Neutrophil (primary cell): ENCODE results near the gene HNF4A.

Experiments used
- H3K27ac ChIP-seq: fragments of 200-600 bp; sonication (generic); 2 replicates; pipeline ENCODE4 v1.5.1; 2016; ENCODE audit warnings: mild to moderate bottlenecking, moderate library complexity
- H3K27me3 ChIP-seq: fragments of 200-600 bp; sonication (generic); 2 replicates; pipeline ENCODE4 v1.6.0; 2016; ENCODE audit warnings: mild to moderate bottlenecking
- H3K36me3 ChIP-seq: fragments of 200-600 bp; sonication (generic); 2 replicates; pipeline ENCODE4 v1.5.1; 2017
- H3K4me1 ChIP-seq, 2 experiments: fragments of 200-600 bp in 1 of 2; sonication (generic) in 1 of 2; 1 replicate in 1 of 2; 2 replicates in 1 of 2; pipeline versions ENCODE4 v1.5.1 to v1.6.1; 2013 to 2016; ENCODE audit warnings: low read depth in 1 of 2, low read length in 1 of 2, mild to moderate bottlenecking in 1 of 2, moderate library complexity in 1 of 2; ENCODE audit not compliant: control insufficient read depth in 1 of 2, insufficient read depth in 1 of 2
- H3K4me3 ChIP-seq, 2 experiments: fragments of 200-600 bp in 1 of 2; sonication (generic) in 1 of 2; 1 replicate in 1 of 2; 2 replicates in 1 of 2; pipeline ENCODE4 v1.5.1; 2013 to 2016; ENCODE audit warnings: low read depth in 1 of 2, low read length in 1 of 2, mild to moderate bottlenecking in 1 of 2, moderate library complexity in 1 of 2
- H3K9me3 ChIP-seq: fragments of 200-600 bp; sonication (generic); 2 replicates; pipeline ENCODE4 v1.5.1; 2016
- TF ChIP-seq, protein P1 (sequence below): fragments of 200-600 bp; sonication (generic); IDR thresholded peaks from 2 replicates; pipeline ENCODE4 v1.5.1; 2016; ENCODE audit warnings: antibody characterized with exemption

Gene HNF4A

DNA sequence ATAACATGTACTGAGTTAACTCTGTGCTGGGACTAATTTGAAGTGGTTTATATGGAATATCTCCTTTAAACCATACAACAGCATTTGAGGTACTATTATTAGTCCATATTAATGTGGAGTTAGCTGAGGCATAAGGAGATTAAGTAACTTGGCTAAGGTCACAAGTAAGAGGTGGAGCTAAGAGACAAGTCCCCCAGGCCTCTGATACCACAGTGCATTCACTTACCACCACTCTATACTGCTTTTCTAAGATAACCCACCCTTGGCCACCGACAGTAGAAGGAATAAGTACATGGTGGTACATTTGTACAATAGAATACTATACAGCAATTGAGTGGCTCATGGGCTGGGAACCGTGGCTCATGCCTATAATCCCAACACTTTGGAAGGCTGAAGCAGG is 103.8 kb downstream of the HNF4A start:
- H3K4me3 ChIP-seq: no peak overlapping the region
- TF ChIP-seq, protein P1, sequence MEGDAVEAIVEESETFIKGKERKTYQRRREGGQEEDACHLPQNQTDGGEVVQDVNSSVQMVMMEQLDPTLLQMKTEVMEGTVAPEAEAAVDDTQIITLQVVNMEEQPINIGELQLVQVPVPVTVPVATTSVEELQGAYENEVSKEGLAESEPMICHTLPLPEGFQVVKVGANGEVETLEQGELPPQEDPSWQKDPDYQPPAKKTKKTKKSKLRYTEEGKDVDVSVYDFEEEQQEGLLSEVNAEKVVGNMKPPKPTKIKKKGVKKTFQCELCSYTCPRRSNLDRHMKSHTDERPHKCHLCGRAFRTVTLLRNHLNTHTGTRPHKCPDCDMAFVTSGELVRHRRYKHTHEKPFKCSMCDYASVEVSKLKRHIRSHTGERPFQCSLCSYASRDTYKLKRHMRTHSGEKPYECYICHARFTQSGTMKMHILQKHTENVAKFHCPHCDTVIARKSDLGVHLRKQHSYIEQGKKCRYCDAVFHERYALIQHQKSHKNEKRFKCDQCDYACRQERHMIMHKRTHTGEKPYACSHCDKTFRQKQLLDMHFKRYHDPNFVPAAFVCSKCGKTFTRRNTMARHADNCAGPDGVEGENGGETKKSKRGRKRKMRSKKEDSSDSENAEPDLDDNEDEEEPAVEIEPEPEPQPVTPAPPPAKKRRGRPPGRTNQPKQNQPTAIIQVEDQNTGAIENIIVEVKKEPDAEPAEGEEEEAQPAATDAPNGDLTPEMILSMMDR: no peak

DNA sequence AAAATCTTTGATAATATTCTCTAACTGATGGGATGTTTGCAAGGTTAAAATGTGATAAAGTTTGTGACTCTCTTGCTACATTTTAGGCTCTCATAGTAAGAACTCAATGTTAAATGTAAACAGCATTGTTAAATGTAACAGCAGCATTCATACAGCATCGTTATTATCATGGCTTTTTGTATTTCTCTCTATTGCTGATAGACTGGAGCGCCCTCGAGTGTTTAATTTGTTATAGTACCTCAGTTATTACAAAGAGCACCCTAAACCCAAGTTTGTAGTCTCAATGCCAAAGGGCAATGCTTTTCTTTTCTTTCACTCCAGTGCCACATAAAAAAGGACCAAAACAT is 105.3 kb downstream of the HNF4A start:
- Histone ChIP-seq H3K27ac (no peak overlapping the region), H3K9me3 (no peaks in the 10 kb centered on the region), H3K4me1 (no peaks in the 10 kb centered on the region), H3K36me3 (no peaks in the 10 kb centered on the region), H3K4me3 (no peak overlapping the region), H3K27me3 (no peaks in the 10 kb centered on the region)
- TF ChIP-seq, protein P1: no peak

More for the DNA sequence above, 103.8 kb downstream of the HNF4A start:
- Histone ChIP-seq H3K27me3 (no peaks in the 10 kb centered on the region), H3K36me3 (no peaks in the 10 kb centered on the region), H3K4me1 (peaks cover 10 to 12% of the 10 kb centered on the region in 2 experiments), H3K27ac (no peak overlapping the region), H3K9me3 (no peaks in the 10 kb centered on the region)

DNA sequence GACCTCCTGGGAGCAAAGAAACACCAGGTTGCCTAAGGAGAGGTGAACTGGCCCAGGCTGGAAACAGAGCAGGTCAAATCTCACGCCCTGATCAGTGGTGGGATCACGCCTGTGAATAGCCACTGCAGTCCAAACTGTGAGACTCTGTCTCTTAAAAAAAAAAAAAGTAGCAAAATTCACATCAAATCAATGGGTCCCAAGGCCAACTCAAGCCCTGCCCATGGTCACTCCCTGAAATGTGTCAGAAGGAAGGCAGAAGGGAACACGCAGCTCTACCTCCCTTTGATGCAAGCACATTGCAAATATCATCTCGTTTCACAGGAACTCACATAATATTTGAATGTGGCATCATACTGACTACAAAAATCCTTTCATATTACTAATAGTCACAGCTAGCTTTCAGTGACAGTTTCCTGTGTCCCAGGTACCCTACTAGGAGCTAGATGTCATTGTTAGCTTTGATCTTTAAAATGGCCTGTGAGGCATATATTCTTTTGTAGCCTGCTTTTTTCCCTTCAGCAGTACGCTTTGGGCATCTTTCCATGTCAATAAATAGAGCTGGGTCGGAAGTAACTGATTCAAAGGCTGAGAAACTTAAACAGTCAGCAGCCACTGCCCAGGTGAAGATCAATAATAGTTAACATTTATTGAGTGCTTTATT is 105.8 kb downstream of the HNF4A start:
- H3K27ac ChIP-seq: no peak overlapping the region
- H3K36me3 ChIP-seq: no peaks in the 10 kb centered on the region
- no peaks in the 10 kb centered on the region for H3K9me3 ChIP-seq
- H3K27me3 ChIP-seq: no peaks in the 10 kb centered on the region
- H3K4me1 ChIP-seq: no peaks in the 10 kb centered on the region
- TF ChIP-seq, protein P1: no peak
- H3K4me3 ChIP-seq: no peak overlapping the region

DNA sequence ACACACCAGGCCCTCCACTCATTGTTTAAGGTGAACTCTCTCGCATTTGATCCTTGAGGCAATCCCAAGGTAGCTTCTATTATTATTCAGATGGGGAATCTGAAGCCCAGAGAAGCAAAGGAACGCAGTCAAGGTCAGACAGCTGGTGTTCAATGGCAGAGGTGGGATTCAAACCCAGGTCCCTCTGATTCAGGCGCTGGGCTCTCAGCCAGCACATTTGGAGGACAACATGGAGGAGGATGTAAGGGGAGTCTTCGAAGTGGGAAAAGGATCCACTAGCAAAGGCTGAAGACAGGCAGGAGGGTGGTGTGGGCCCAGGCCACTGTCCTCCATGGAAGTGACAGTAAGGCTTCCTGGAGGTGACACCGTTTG is 106.3 kb downstream of the HNF4A start:
- H3K4me1 ChIP-seq: no peaks in the 10 kb centered on the region
- no peak overlapping the region for H3K4me3 ChIP-seq
- H3K9me3 ChIP-seq: no peaks in the 10 kb centered on the region
- H3K27ac ChIP-seq: no peak overlapping the region
- TF ChIP-seq, protein P1: no peak
- no peaks in the 10 kb centered on the region for H3K27me3 ChIP-seq
- H3K36me3 ChIP-seq: no peaks in the 10 kb centered on the region

DNA sequence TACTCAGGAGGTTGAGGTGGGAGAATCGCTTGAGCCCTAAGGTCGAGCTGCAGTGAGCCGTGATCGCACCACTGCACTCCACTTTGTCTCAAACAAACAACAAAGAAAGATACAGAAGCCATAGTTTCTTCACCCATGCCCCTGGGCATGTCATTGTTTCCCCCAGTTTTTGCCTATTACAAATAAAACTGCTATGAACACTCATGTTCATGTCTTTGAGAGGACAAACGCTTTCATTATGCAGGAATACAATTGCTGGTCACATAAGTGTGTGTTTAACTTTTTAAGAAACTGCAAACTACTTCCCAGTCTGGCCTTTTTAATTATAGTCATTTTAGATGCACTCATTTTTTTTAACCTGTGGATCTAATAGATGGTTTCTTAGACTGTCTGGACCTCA is 108.0 kb downstream of the HNF4A start:
- Histone ChIP-seq H3K27me3 (no peaks in the 10 kb centered on the region), H3K4me1 (no peaks in the 10 kb centered on the region), H3K36me3 (no peaks in the 10 kb centered on the region), H3K27ac (no peak overlapping the region), H3K4me3 (no peak overlapping the region), H3K9me3 (no peaks in the 10 kb centered on the region)
- TF ChIP-seq, protein P1: no peak

DNA sequence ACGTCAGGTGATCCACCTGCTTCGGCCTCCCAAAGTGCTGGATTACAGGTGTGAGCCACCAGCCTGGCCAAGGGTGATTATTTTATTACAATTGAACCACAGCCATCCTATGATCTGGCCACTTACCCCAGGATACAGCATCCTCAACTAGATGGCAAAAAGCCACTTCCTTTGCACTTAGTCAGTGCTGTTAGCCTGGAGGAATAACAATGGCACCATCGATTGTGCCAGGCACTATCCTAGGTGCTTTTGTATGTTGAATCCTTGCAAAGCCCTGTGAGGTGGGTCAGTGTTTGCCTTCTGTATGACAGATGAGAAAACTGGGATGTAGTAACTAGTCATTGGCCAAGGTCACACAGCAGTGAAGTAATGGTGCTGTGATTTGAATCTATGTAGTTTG is 109.0 kb downstream of the HNF4A start:
- Histone ChIP-seq H3K4me1 (no peaks in the 10 kb centered on the region), H3K4me3 (no peak overlapping the region), H3K27ac (no peak overlapping the region), H3K9me3 (no peaks in the 10 kb centered on the region), H3K27me3 (no peaks in the 10 kb centered on the region), H3K36me3 (no peaks in the 10 kb centered on the region)
- TF ChIP-seq, protein P1: no peak
